IMR-90 (cell line): ENCODE results near the gene NIPSNAP3A. TPM values are rescaled to one million over a fixed set of nuclear protein-coding genes. Genes with fewer than 3 reads are reported as not detected.

Experiments
- ATAC-seq: fragments of 200-7000 bp; cut with Tn5 transposase; 2 replicates; pipeline ENCODE4 v1.9.1; 2020; ENCODE audit warnings: low read depth, mild to moderate bottlenecking, moderate library complexity
- BruUV-seq: library from RNA; stranded (reverse); fragments of 400-500 nt; replicated peaks from 2 replicates; lab custom pipeline; 2021; lab: Mats Ljungman, UMichigan
- CTCF ChIA-PET: fragments of 300-600 bp; formaldehyde crosslinking; extraction: SDS; loops from one replicate; lab custom pipeline; 2021; ENCODE audit warnings: antibody characterized with exemption; lab: Yijun Ruan, JAX
- POLR2A ChIA-PET: fragments of 300-600 bp; sonication (Branson Sonifier 250); formaldehyde crosslinking; loops from one replicate; lab custom pipeline; 2022; ENCODE audit warnings: antibody characterized with exemption; ENCODE audit not compliant: unreplicated experiment; lab: Charles Lee
- DNase-seq: peaks from one replicate; pipeline ENCODE4 v3.0.0; 2013
- H2AFZ ChIP-seq: replicated peaks from 2 replicates; pipeline ENCODE3; 2013; ENCODE audit warnings: low read length, mild to moderate bottlenecking; ENCODE audit not compliant: poor library complexity
- H2AK5ac ChIP-seq: 2 replicates; pipeline ENCODE4 v1.6.1; 2013; ENCODE audit warnings: low read depth, low read length, inconsistent platforms
- H2AK9ac ChIP-seq: replicated peaks from 2 replicates; pipeline ENCODE3; 2013; ENCODE audit warnings: mild to moderate bottlenecking, low read depth, low read length, moderate library complexity; ENCODE audit not compliant: poor library complexity
- H2BK120ac ChIP-seq: 2 replicates; pipeline ENCODE4 v1.6.1; 2013; ENCODE audit warnings: low read depth, low read length, inconsistent platforms
- H2BK15ac ChIP-seq: 3 replicates; pipeline ENCODE4 v1.6.1; 2013; ENCODE audit warnings: low read depth, low read length, inconsistent platforms
- H2BK20ac ChIP-seq: 2 replicates; pipeline ENCODE4 v1.6.1; 2013; ENCODE audit warnings: low read depth, mild to moderate bottlenecking, inconsistent platforms, low read length, moderate library complexity
- H2BK5ac ChIP-seq: 2 replicates; pipeline ENCODE4 v1.6.1; 2013; ENCODE audit warnings: mild to moderate bottlenecking, low read depth, low read length, inconsistent platforms; ENCODE audit not compliant: poor library complexity, severe bottlenecking
- H3K14ac ChIP-seq: replicated peaks from 2 replicates; pipeline ENCODE4 v1.6.1; 2013; ENCODE audit warnings: low read depth, low read length, inconsistent platforms
- H3K18ac ChIP-seq: 2 replicates; pipeline ENCODE4 v1.6.1; 2013; ENCODE audit warnings: low read depth, low read length, control low read depth
- H3K23ac ChIP-seq: 2 replicates; pipeline ENCODE4 v1.6.1; 2013; ENCODE audit warnings: low read depth, low read length, inconsistent platforms
- H3K27ac ChIP-seq: 2 replicates; pipeline ENCODE4 v1.5.1; 2013; ENCODE audit warnings: mild to moderate bottlenecking, control low read depth, low read length; ENCODE audit not compliant: insufficient read depth
- H3K27me3 ChIP-seq: 2 replicates; pipeline ENCODE4 v1.6.1; 2013; ENCODE audit warnings: low read length; ENCODE audit not compliant: control insufficient read depth, insufficient read depth
- H3K36me3 ChIP-seq: 2 replicates; pipeline ENCODE4 v1.6.1; 2013; ENCODE audit warnings: low read length, mixed read lengths; ENCODE audit not compliant: control insufficient read depth, insufficient read depth
- H3K4ac ChIP-seq: 2 replicates; pipeline ENCODE4 v1.6.1; 2013; ENCODE audit warnings: low read depth, low read length, inconsistent platforms
- H3K4me1 ChIP-seq: 2 replicates; pipeline ENCODE4 v1.6.1; 2013; ENCODE audit warnings: low read length, mixed read lengths; ENCODE audit not compliant: control insufficient read depth, insufficient read depth
- H3K4me2 ChIP-seq: 2 replicates; pipeline ENCODE4 v1.6.1; 2013; ENCODE audit warnings: low read depth, mild to moderate bottlenecking, control low read depth, low read length, moderate library complexity
- H3K4me3 ChIP-seq: 2 replicates; pipeline ENCODE4 v1.5.1; 2013; ENCODE audit warnings: low read depth, mild to moderate bottlenecking, control low read depth, low read length, moderate library complexity; ENCODE audit not compliant: insufficient read depth
- H3K56ac ChIP-seq: 2 replicates; pipeline ENCODE4 v1.6.1; 2013; ENCODE audit warnings: low read length, inconsistent platforms; ENCODE audit not compliant: insufficient read depth; ENCODE audit errors: extremely low read depth
- H3K79me1 ChIP-seq, 2 experiments: 2 replicates each; pipeline ENCODE4 v1.6.1; 2013; ENCODE audit warnings: low read length in 2 of 2, inconsistent platforms in 1 of 2, low read depth in 1 of 2
- H3K9ac ChIP-seq: 2 replicates; pipeline ENCODE4 v1.6.1; 2013; ENCODE audit warnings: low read depth, low read length, control low read depth
- H3K9me1 ChIP-seq: 2 replicates; pipeline ENCODE4 v1.6.1; 2013; ENCODE audit warnings: low read length, inconsistent platforms; ENCODE audit not compliant: insufficient read depth
- H3K9me3 ChIP-seq: 2 replicates; pipeline ENCODE4 v1.6.1; 2013; ENCODE audit warnings: low read length; ENCODE audit not compliant: control insufficient read depth, insufficient read depth
- H4K20me1 ChIP-seq: 2 replicates; pipeline ENCODE4 v1.6.1; 2013; ENCODE audit warnings: low read length, inconsistent platforms; ENCODE audit not compliant: insufficient read depth
- H4K5ac ChIP-seq: 2 replicates; pipeline ENCODE4 v1.6.1; 2013; ENCODE audit warnings: mild to moderate bottlenecking, low read depth, low read length, control low read depth
- H4K8ac ChIP-seq, 2 experiments: 2 replicates each; pipeline ENCODE4 v1.6.1; 2013; ENCODE audit warnings: low read depth in 2 of 2, low read length in 2 of 2, control low read depth in 1 of 2, inconsistent platforms in 1 of 2
- H4K91ac ChIP-seq: 2 replicates; pipeline ENCODE4 v1.6.1; 2013; ENCODE audit warnings: low read depth, low read length, inconsistent platforms; ENCODE audit not compliant: insufficient read depth
- BHLHE40 ChIP-seq: fragments of 150-350 bp; IDR thresholded peaks from 2 replicates; pipeline ENCODE4 v1.6.1; 2016; ENCODE audit warnings: mild to moderate bottlenecking, low read depth, low read length
- CEBPB ChIP-seq: IDR thresholded peaks from 2 replicates; pipeline ENCODE4 v1.6.1; 2012; ENCODE audit warnings: low read depth, low read length, improper control_type of control experiment
- CHD1 ChIP-seq: IDR thresholded peaks from 2 replicates; pipeline ENCODE4 v1.6.1; 2012; ENCODE audit warnings: low read depth, low read length, improper control_type of control experiment
- FOS ChIP-seq: fragments of 150-350 bp; IDR thresholded peaks from 2 replicates; pipeline ENCODE4 v1.6.1; 2016; ENCODE audit warnings: low read depth, low read length
- MAFK ChIP-seq: IDR thresholded peaks from 2 replicates; pipeline ENCODE4 v1.6.1; 2012; ENCODE audit warnings: low read depth, low read length, improper control_type of control experiment
- MAZ ChIP-seq: IDR thresholded peaks from 2 replicates; pipeline ENCODE4 v1.6.1; 2012; ENCODE audit warnings: low read depth, mild to moderate bottlenecking, low read length, improper control_type of control experiment, moderate library complexity, borderline replicate concordance
- MXI1 ChIP-seq: IDR thresholded peaks from 2 replicates; pipeline ENCODE4 v1.6.1; 2012; ENCODE audit warnings: low read depth, mild to moderate bottlenecking, low read length, moderate library complexity, borderline replicate concordance
- NFE2L2 ChIP-seq: fragments of 150-350 bp; IDR thresholded peaks from 2 replicates; pipeline ENCODE4 v1.6.1; 2016; ENCODE audit warnings: low read depth, mild to moderate bottlenecking, low read length
- POLR2A ChIP-seq: IDR thresholded peaks from 2 replicates; pipeline ENCODE4 v1.6.1; 2012; ENCODE audit warnings: mild to moderate bottlenecking, low read depth, low read length
- RAD21 ChIP-seq: IDR thresholded peaks from 2 replicates; pipeline ENCODE4 v1.6.1; 2012; ENCODE audit warnings: low read length, improper control_type of control experiment
- RCOR1 ChIP-seq: IDR thresholded peaks from 2 replicates; pipeline ENCODE4 v1.6.1; 2012; ENCODE audit warnings: mild to moderate bottlenecking, low read length, improper control_type of control experiment; ENCODE audit not compliant: insufficient replicate concordance
- RFX5 ChIP-seq: IDR thresholded peaks from 2 replicates; pipeline ENCODE4 v1.8.0; 2012; ENCODE audit warnings: low read depth, mild to moderate bottlenecking, low read length, moderate library complexity
- SMC3 ChIP-seq: fragments of 150-350 bp; IDR thresholded peaks from 2 replicates; pipeline ENCODE4 v1.6.1; 2016; ENCODE audit warnings: low read depth, mild to moderate bottlenecking, antibody characterized with exemption, low read length, moderate library complexity
- WGBS, 2 experiments: methylation state at CpG; one replicate each; pipeline versions ENCODE4 v1.1.5 to v1.1.7; 2013; ENCODE audit warnings: missing lambda C conversion rate in 2 of 2; ENCODE audit not compliant: insufficient read length in 1 of 2; ENCODE audit errors: extremely low coverage in 2 of 2; 5-methylcytosine and 5-hydroxymethylcytosine counted together
- dilution Hi-C: fragments of 300-500 bp; cut with HindIII; formaldehyde crosslinking; loops from one replicate; pipeline ENCODE4 v1.14.3; 2018; ENCODE audit warnings: low sequenced_read_pairs; ENCODE audit not compliant: unreplicated experiment
- in situ Hi-C: fragments of 300-500 bp; cut with MboI; formaldehyde crosslinking; loops from 3 replicates; pipeline ENCODE4 v1.14.3; 2019; ENCODE audit warnings: low sequenced_read_pairs, inconsistent platforms, mixed read lengths
- intact Hi-C: fragments of 100-400 bp; cut with micrococcal nuclease; formaldehyde crosslinking; loops from 2 replicates; pipeline ENCODE4 v1.10.0; 2022
- polyA plus RNA-seq, 3 experiments: library from polyadenylated mRNA; depleted of rRNA; stranded (reverse); fragments of >200 nt; gene quantifications; 2 replicates each; pipeline ENCODE4 v1.2.3, GENCODE V29; 2012; ENCODE audit warnings: low replicate concordance in 1 of 3
- total RNA-seq: library from RNA; depleted of rRNA; stranded (reverse); fragments of >200 nt; gene quantifications from 2 replicates; pipeline ENCODE4 v1.2.3, GENCODE V29; 2012
- TF ChIP-seq, protein P1 (sequence below): conservative IDR thresholded peaks from 2 replicates; pipeline ENCODE4 v1.5.1; 2012; ENCODE audit warnings: mild to moderate bottlenecking, low read depth, low read length, improper control_type of control experiment
- TF ChIP-seq, protein P2 (sequence below): fragments of 150-350 bp; IDR thresholded peaks from 2 replicates; pipeline ENCODE4 v1.6.1; 2017; ENCODE audit warnings: mild to moderate bottlenecking, antibody characterized with exemption, low read length, low read depth
- TF ChIP-seq, protein P3 (sequence below): fragments of 150-350 bp; IDR thresholded peaks from 2 replicates; pipeline ENCODE4 v1.6.1; 2016; ENCODE audit warnings: low read depth, mild to moderate bottlenecking, low read length, moderate library complexity, borderline replicate concordance

Gene NIPSNAP3A
- total and polyA plus RNA-seq, 2 of the 4 experiments (the other 2 are of a cell fraction) = 21.4 to 32.1 TPM

DNA sequence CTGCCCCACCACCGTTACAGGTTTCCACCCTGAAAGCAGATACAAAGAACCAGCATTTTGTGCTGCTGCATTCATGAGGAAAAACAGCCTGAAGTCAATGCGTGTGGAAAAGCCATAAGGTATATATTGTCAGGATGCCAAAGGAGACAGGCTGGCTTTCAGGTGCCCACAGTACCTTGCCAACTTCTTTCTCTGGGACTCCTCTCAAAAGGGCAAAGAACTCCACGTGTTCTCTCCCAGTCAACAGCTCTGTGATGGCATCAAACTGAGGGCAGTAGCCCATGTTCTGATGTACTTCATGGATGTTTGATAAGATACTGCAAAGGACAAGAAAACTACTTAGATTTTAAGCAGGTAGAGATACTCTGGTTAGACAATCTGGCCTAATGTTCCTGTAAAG, 40.8 kb downstream of the NIPSNAP3A start:
- Histone ChIP-seq H3K4ac (no peak overlapping the region), H3K14ac (no peak overlapping the region), H2BK20ac (no peak overlapping the region), H3K9me3 (no peaks in the 10 kb centered on the region), H3K9ac (no peak overlapping the region), H2AK9ac (no peak overlapping the region), H4K91ac (no peak overlapping the region), H3K4me3 (no peak overlapping the region), H4K5ac (no peak overlapping the region), H2BK120ac (no peak overlapping the region), H3K79me1 (no peaks in the 10 kb centered on the region), H3K36me3 (peaks cover 67% of the 10 kb centered on the region), H2AK5ac (no peak overlapping the region), H4K20me1 (no peaks in the 10 kb centered on the region), H3K4me2 (no peak overlapping the region), H3K18ac (no peak overlapping the region), H3K9me1 (no peaks in the 10 kb centered on the region), H2AFZ (no peak overlapping the region), H4K8ac (no peak overlapping the region), H3K56ac (no peak overlapping the region), H3K27ac (no peak overlapping the region), H2BK5ac (no peak overlapping the region), H2BK15ac (no peak overlapping the region), H3K4me1 (no peaks in the 10 kb centered on the region; the same call in 1 of the 2 replicates), H3K23ac (no peak overlapping the region), H3K27me3 (no peaks in the 10 kb centered on the region)
- no peak for ATAC-seq
- in situ Hi-C loops (loop anchor here (10.0 kb wide), 1 partner anchor 627 kb away; no protein-coding TSS in a partner anchor), intact Hi-C loops (no loop called here), dilution Hi-C loops (no loop called here)
- DNase-seq = no peak
- TF ChIP-seq SMC3 = no peak
- TF ChIP-seq MXI1 = no peak
- TF ChIP-seq, protein P1, sequence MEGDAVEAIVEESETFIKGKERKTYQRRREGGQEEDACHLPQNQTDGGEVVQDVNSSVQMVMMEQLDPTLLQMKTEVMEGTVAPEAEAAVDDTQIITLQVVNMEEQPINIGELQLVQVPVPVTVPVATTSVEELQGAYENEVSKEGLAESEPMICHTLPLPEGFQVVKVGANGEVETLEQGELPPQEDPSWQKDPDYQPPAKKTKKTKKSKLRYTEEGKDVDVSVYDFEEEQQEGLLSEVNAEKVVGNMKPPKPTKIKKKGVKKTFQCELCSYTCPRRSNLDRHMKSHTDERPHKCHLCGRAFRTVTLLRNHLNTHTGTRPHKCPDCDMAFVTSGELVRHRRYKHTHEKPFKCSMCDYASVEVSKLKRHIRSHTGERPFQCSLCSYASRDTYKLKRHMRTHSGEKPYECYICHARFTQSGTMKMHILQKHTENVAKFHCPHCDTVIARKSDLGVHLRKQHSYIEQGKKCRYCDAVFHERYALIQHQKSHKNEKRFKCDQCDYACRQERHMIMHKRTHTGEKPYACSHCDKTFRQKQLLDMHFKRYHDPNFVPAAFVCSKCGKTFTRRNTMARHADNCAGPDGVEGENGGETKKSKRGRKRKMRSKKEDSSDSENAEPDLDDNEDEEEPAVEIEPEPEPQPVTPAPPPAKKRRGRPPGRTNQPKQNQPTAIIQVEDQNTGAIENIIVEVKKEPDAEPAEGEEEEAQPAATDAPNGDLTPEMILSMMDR = no peak
- TF ChIP-seq POLR2A = no peak
- TF ChIP-seq, protein P2, sequence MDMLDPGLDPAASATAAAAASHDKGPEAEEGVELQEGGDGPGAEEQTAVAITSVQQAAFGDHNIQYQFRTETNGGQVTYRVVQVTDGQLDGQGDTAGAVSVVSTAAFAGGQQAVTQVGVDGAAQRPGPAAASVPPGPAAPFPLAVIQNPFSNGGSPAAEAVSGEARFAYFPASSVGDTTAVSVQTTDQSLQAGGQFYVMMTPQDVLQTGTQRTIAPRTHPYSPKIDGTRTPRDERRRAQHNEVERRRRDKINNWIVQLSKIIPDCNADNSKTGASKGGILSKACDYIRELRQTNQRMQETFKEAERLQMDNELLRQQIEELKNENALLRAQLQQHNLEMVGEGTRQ = no peak
- TF ChIP-seq FOS = no peak
- TF ChIP-seq CHD1 = no peak
- no peak for TF ChIP-seq NFE2L2
- TF ChIP-seq, protein P3, sequence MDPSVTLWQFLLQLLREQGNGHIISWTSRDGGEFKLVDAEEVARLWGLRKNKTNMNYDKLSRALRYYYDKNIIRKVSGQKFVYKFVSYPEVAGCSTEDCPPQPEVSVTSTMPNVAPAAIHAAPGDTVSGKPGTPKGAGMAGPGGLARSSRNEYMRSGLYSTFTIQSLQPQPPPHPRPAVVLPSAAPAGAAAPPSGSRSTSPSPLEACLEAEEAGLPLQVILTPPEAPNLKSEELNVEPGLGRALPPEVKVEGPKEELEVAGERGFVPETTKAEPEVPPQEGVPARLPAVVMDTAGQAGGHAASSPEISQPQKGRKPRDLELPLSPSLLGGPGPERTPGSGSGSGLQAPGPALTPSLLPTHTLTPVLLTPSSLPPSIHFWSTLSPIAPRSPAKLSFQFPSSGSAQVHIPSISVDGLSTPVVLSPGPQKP = no peak
- no peak for TF ChIP-seq MAZ
- no peak for TF ChIP-seq RCOR1
- TF ChIP-seq CEBPB = no peak
- TF ChIP-seq RFX5 = no peak
- TF ChIP-seq MAFK = no peak
- no peak for TF ChIP-seq RAD21
- TF ChIP-seq BHLHE40 = no peak
- ChIA-PET POLR2A (no interaction called here), CTCF (no interaction called here)
- WGBS, 2 experiments = 83% methylated on average over 1 of the region's 3 CpGs; no CpG with 5 or more reads in 1 of the 2 experiments
- BruUV-seq = no TSS peak
